AML-193 (cell line): ENCODE measurements around the gene PDPK1.
"Not testable (repeated sequence)": the region's sequence is repeated elsewhere in the genome, so short reads cannot be mapped to it uniquely, and the experiment has no call there.

Experiments
- DNase-seq, 2 experiments: peaks; one replicate each; lab custom pipeline; 2025; lab: John Stamatoyannopoulos, UW

The PDPK1 gene

GRCh38 chr16:2611877-2612276, 74.1 kb downstream of the PDPK1 start:
- not testable (repeated sequence) for DNase-seq

DNA sequence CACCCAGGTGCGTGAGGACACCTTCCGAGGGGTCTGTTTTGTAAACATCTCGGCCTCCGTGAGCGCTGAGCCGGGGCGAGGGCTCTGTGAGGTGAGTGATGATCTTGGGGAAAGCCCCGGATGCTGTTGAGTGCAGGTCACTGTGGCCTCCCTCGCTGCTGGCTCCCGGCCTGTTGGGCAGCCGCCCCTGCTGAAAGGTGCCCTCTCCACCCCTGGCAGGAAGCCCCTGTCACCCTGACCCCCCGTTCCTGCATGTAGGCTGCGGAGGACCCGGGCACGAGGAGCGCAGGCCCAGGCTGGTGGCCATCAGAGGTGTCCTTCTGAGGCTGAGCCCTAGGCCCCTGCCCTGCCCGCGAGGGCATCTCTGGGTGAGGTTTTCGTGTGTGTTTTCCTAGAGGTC, 75.4 kb downstream of the PDPK1 start:
- DNase-seq: not testable (repeated sequence)

- no peak for DNase-seq
Observed at GRCh38 chr16:2614761-2615191, 77.0 kb downstream of the PDPK1 start.

GRCh38 chr16:2618964-2619363, 81.1 kb downstream of the PDPK1 start:
- not testable (repeated sequence) for DNase-seq

DNA sequence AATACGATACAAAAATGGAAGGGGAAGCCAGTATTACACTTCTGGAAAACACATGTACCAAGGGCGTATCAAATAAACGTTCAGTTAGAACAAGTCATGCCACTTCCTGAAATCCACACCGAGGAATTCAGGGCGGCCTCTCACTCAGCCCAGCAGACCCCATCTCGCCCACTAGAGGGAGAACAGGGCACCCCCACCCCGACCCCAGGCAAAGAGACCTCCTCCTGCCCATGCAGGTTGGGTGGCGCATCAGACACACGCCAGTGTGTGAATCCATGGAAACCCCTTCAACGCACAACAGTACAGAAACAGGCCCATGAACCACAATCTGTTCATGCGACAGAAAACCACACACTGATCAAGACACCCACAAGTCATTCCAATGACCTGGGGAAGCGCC, 81.8 kb downstream of the PDPK1 start:
- DNase-seq: not testable (repeated sequence)

DNA sequence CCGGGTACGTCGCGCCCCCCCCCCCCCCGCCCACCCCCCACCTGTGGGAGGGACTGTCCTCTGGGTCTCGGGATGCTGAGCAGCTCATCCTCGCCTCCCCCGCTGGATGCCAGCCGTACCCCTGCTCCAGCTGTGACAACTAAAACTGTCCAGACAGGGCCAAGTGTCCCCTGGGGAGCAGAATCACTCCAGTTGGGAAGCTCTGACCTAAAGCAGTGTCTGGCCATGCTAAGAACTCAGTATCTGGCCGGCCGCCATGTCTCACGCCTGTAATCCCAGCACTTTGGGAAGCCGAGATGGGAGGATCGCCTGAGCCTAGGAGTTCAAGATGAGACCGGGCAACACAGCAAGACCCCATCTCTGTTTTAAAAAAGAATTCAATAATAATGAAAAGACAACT, 83.0 kb downstream of the PDPK1 start:
- not testable (repeated sequence) for DNase-seq

- not testable (repeated sequence) for DNase-seq
Observed at GRCh38 chr16:2621395-2621794, 83.6 kb downstream of the PDPK1 start.

DNA sequence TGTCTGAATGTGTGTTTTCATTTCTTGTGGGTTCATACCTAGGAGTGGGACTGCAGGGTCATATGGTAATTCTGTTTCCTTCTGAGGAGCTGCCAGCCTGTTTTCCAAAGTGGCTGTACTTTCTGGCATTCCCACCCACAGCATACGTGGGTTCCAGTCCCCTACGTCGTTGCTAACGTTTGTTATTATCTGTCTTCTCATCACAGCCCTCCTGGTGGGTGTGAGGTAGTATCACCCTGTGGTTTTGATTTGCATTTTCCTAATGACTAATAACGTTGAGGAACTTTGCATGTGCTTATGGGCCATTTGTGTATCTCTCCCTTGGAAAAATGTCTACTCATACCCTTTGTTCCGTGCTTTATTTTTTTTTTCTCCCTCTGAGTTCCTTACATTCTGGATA, 89.3 kb downstream of the PDPK1 start:
- DNase-seq: not testable (repeated sequence)

DNA sequence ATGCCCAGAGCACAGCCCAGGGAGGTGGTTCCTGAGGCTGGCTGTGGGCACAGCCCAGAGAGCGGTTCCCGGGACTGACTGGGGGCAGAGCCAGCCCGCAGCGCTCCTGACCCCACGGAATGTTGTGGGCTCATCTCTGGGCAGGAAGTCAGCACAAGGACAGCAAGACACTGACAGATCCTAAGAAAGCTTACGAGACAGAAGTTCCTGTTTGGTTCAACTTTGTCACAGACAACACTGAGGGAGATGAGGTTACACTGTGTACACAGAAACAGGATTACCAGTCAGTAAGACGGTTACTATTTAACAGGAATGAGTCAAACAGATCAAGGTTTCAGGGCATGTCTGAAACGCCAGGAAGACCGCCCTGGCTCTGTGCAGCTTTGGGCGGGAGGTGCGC, 93.4 kb downstream of the PDPK1 start:
- not testable (repeated sequence) for DNase-seq

GRCh38 chr16:2632291-2632690, 94.5 kb downstream of the PDPK1 start:
- DNase-seq: not testable (repeated sequence)

GRCh38 chr16:2639071-2639721, 101.4 kb downstream of the PDPK1 start:
- not testable (repeated sequence) for DNase-seq

GRCh38 chr16:2639722-2640072, 101.9 kb downstream of the PDPK1 start:
- not testable (repeated sequence) for DNase-seq

- not testable (repeated sequence) for DNase-seq
Observed at GRCh38 chr16:2642561-2642960, 104.7 kb downstream of the PDPK1 start.

- not testable (repeated sequence) for DNase-seq
Observed at GRCh38 chr16:2644754-2645453, 107.1 kb downstream of the PDPK1 start.

DNA sequence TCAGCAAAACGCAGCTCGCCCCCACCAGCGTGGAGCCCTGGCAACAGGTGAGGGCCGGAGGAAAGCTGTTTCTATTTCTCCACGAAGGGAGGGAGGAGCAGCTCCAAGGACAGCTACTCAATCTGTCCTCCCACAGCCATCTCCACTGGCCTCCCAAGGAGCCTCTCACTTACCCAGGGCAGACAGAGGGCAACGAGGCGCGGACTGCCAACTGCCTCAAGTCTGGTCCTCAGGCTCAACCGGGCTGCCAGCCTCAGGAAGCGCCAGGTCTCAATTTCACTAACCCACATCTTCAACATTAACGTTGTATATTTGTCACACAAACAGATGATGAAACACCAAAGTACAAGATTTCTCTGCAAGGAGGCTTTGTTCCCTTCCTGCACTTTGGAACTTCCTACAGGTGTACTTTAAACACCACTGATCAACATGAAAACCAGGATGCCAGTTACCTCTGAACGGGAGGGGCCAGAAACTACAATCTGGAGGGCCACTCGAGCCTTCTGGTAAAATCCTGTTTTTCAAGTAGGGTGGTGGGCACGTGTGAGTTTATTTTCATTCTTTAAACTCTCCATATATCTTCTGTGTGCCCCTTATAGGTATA, 113.5 kb downstream of the PDPK1 start:
- not testable (repeated sequence) for DNase-seq
